ENCODE measurements around the gene ESYT2. TPM values are rescaled to one million over a fixed set of nuclear protein-coding genes. Genes with fewer than 3 reads are reported as not detected.

Gene ESYT2
- total and polyA plus RNA-seq, 4 donors, result 16.4 to 83.0 (median 58.0) TPM

DNA sequence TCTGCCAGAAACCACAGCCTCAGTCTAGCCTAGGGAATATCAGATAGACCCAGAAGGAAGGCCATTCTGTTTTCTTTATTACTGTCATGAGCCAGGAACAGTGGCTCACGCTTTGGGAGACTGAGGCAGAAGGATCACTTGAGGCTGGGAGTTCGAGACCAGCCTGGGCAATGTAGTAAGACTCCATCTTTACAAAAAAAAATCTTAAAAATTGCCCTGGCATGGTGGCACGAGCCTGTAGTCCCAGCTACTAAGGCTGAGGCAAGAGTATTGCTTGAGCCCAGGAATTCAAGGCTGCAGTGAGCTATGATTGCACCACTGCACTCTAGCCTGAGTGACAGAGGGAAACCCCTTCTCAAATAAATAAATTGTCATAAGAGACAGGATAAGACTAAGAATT is 3.7 kb upstream of the ESYT2 start:
- WGBS, 2 donors, result 85 to 89% methylated on average over 3 of the region's 3 CpGs
- Histone ChIP-seq H3K27ac (ENCODE audit: low read depth in 1 of 2, low read length in 1 of 2) (no peak overlapping the region), H3K9ac (ENCODE audit: insufficient read depth in 1 of 2, low read length in 2 of 2) (no peak overlapping the region), H3K9me3 (ENCODE audit: control insufficient read depth in 4 of 4, insufficient read depth in 3 of 4, low read length in 3 of 4) (no peaks in the 10 kb centered on the region), H3K4me1 (ENCODE audit: control insufficient read depth in 5 of 5, insufficient read depth in 5 of 5, low read length in 5 of 5) (peaks cover 0 to 9% (median 4%) of the 10 kb centered on the region in 5 donors), H3K27me3 (ENCODE audit: control insufficient read depth in 3 of 3, insufficient read depth in 3 of 3, low read length in 2 of 3) (no peaks in the 10 kb centered on the region), H3K36me3 (ENCODE audit: control insufficient read depth in 4 of 4, insufficient read depth in 4 of 4, low read length in 4 of 4) (no peaks in the 10 kb centered on the region), H3K4me3 (no peak overlapping the region)
- ATAC-seq (ENCODE audit: insufficient read depth, low FRiP score) (no peak), DNase-seq (no peak)
- TF ChIP-seq, protein P1, sequence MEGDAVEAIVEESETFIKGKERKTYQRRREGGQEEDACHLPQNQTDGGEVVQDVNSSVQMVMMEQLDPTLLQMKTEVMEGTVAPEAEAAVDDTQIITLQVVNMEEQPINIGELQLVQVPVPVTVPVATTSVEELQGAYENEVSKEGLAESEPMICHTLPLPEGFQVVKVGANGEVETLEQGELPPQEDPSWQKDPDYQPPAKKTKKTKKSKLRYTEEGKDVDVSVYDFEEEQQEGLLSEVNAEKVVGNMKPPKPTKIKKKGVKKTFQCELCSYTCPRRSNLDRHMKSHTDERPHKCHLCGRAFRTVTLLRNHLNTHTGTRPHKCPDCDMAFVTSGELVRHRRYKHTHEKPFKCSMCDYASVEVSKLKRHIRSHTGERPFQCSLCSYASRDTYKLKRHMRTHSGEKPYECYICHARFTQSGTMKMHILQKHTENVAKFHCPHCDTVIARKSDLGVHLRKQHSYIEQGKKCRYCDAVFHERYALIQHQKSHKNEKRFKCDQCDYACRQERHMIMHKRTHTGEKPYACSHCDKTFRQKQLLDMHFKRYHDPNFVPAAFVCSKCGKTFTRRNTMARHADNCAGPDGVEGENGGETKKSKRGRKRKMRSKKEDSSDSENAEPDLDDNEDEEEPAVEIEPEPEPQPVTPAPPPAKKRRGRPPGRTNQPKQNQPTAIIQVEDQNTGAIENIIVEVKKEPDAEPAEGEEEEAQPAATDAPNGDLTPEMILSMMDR (IDR thresholded peaks at IDR 0.05; ENCODE audit: control extremely low read depth, extremely low read depth), result no peak

DNA sequence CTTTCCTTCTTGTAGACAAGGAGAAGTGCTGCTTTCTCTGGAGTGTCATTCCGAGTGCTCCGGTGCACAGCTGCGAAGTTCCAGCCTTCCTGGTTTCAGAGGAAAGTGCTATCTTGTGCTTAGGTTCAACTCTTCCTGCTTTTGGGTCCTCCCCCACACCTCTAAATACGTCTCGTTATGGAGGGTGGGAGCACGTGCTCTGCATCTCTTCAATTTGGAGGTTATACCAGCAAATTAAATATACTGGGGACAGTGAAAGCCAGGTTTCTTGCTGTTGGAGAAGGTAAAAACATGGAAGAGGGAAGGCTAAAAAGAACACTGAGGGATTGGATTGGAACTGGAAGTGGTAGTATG is 2.4 kb upstream of the ESYT2 start:
- H3K9ac ChIP-seq (ENCODE audit: insufficient read depth in 1 of 2, low read length in 2 of 2), result no peak overlapping the region

DNA sequence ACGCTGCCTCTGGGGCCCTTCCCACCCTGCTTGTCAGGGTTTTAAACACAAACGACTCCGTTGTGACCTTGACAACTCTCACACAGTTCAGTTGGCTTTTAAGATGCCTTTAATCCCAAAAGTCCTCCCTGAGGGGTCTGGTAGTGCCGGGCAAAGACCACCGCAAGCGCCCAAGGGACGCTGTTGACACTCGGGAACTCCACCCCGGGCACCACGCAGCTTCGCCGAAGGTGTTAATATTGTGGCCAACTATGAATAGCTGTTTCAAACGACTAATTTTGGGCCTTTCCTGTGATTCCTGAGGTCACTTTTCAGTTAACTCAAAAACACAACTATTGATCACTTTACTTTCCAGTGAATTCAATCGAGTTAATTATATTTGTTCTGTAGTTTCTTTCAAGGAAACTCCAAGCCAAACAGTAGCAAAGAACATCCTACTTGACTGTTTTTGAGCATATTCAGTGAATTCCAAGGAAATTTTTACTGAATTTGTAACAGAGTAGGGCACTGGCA is 958 bp upstream of the ESYT2 start:
- TF ChIP-seq, protein P1 (IDR thresholded peaks at IDR 0.05; ENCODE audit: control extremely low read depth, extremely low read depth), result no peak

More for the DNA sequence above, 2.4 kb upstream of the ESYT2 start:
- Histone ChIP-seq H3K9me3 (ENCODE audit: control insufficient read depth in 4 of 4, insufficient read depth in 3 of 4, low read length in 3 of 4) (no peaks in the 10 kb centered on the region), H3K4me3 (no peak overlapping the region), H3K4me1 (ENCODE audit: control insufficient read depth in 5 of 5, insufficient read depth in 5 of 5, low read length in 5 of 5) (peaks cover 0 to 17% (median 8%) of the 10 kb centered on the region in 5 donors), H3K36me3 (ENCODE audit: control insufficient read depth in 4 of 4, insufficient read depth in 4 of 4, low read length in 4 of 4) (no peaks in the 10 kb centered on the region), H3K27me3 (ENCODE audit: control insufficient read depth in 3 of 3, insufficient read depth in 3 of 3, low read length in 2 of 3) (no peaks in the 10 kb centered on the region), H3K27ac (ENCODE audit: low read depth in 1 of 2, low read length in 1 of 2) (no peak overlapping the region)
- no peak for DNase-seq
- WGBS, 2 donors, result 89 to 91% methylated on average over 6 of the region's 6 CpGs
- no peak for ATAC-seq (ENCODE audit: insufficient read depth, low FRiP score)
- TF ChIP-seq, protein P1 (IDR thresholded peaks at IDR 0.05; ENCODE audit: control extremely low read depth, extremely low read depth), result no peak

DNA sequence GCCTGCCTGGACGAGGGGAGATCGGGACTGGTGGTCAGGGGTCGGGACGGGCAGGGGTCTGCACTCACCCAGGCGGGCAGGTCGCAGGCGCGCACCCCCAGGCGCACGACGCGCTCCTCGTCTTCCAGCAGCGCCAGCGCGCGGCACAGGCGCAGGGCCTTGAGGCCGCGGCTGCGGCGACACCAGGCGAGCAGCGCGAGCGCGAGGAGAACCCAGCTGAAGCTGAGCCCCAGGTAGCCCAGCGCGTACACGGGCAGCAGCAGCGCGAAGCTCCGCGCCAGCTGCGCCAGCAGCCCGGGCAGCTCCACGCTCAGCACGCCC is 328 bp downstream of the ESYT2 start:
- DNase-seq (peak; percentile 76 to 85 (median 78)), ATAC-seq (ENCODE audit: insufficient read depth, low FRiP score) (peak; percentile 29)
- TF ChIP-seq, protein P1 (IDR thresholded peaks at IDR 0.05; ENCODE audit: control extremely low read depth, extremely low read depth), result no peak
- 0 to 1% methylated on average over 38 of the region's 38 CpGs for WGBS, 2 donors
- H3K4me3 ChIP-seq, result peak overlapping the region; percentile 96
- H3K27me3 ChIP-seq (ENCODE audit: control insufficient read depth in 3 of 3, insufficient read depth in 3 of 3, low read length in 2 of 3), result no peaks in the 10 kb centered on the region
- H3K27ac ChIP-seq (ENCODE audit: low read depth in 1 of 2, low read length in 1 of 2), result peak overlapping the region; percentile 99 to 100
- no peaks in the 10 kb centered on the region for H3K9me3 ChIP-seq (ENCODE audit: control insufficient read depth in 4 of 4, insufficient read depth in 3 of 4, low read length in 3 of 4)
- peaks cover 0 to 3% (median under 1%) of the 10 kb centered on the region in 4 donors for H3K36me3 ChIP-seq (ENCODE audit: control insufficient read depth in 4 of 4, insufficient read depth in 4 of 4, low read length in 4 of 4)
- peak overlapping the region in 1 of 2 donors; percentile 71 for H3K9ac ChIP-seq (ENCODE audit: insufficient read depth in 1 of 2, low read length in 2 of 2)
- peaks cover 2 to 17% (median 6%) of the 10 kb centered on the region in 5 donors for H3K4me1 ChIP-seq (ENCODE audit: control insufficient read depth in 5 of 5, insufficient read depth in 5 of 5, low read length in 5 of 5)

More for the DNA sequence above, 958 bp upstream of the ESYT2 start:
- H3K4me1 ChIP-seq (ENCODE audit: control insufficient read depth in 5 of 5, insufficient read depth in 5 of 5, low read length in 5 of 5), result peaks cover 2 to 17% (median 8%) of the 10 kb centered on the region in 5 donors
- peak overlapping the region; percentile 99 to 100 for H3K27ac ChIP-seq (ENCODE audit: low read depth in 1 of 2, low read length in 1 of 2)
- DNase-seq (no peak), ATAC-seq (ENCODE audit: insufficient read depth, low FRiP score) (no peak)
- H3K9ac ChIP-seq (ENCODE audit: insufficient read depth in 1 of 2, low read length in 2 of 2), result peak overlapping the region; percentile 87
- H3K4me3 ChIP-seq, result peak overlapping the region; percentile 74
- H3K27me3 ChIP-seq (ENCODE audit: control insufficient read depth in 3 of 3, insufficient read depth in 3 of 3, low read length in 2 of 3), result no peaks in the 10 kb centered on the region
- peaks cover 0 to 3% (median 0%) of the 10 kb centered on the region in 4 donors for H3K36me3 ChIP-seq (ENCODE audit: control insufficient read depth in 4 of 4, insufficient read depth in 4 of 4, low read length in 4 of 4)
- no peaks in the 10 kb centered on the region for H3K9me3 ChIP-seq (ENCODE audit: control insufficient read depth in 4 of 4, insufficient read depth in 3 of 4, low read length in 3 of 4)
- 1 to 3% methylated on average over 14 of the region's 14 CpGs for WGBS, 2 donors

Data from lung (tissue), 12 donors.